BLaER1 treated with 17β-estradiol and CSF1 and Interleukin-3, amounts not matched to agents 10 nM and 100 nM (cell line): ENCODE results near the gene HLA-DQB1.
"Not testable (repeated sequence)": the region's sequence is repeated elsewhere in the genome, so short reads cannot be mapped to it uniquely, and the experiment has no call there.

ENCODE experiments used
- H3K27ac ChIP-seq, 11 experiments: shearing (Covaris generic); formaldehyde crosslinking; 2 replicates each; pipeline ENCODE4 v1.8.1; 2022
- H3K27me3 ChIP-seq, 11 experiments: shearing (Covaris generic); formaldehyde crosslinking; 2 replicates each; pipeline ENCODE4 v1.8.1; 2022
- H3K36me3 ChIP-seq, 11 experiments: shearing (Covaris generic); formaldehyde crosslinking; 2 replicates each; pipeline ENCODE4 v1.8.1; 2022
- H3K4me1 ChIP-seq, 10 experiments: shearing (Covaris generic); formaldehyde crosslinking; 2 replicates each; pipeline ENCODE4 v1.8.1; 2022
- H3K4me2 ChIP-seq, 11 experiments: shearing (Covaris generic); formaldehyde crosslinking; 2 replicates each; pipeline ENCODE4 v1.8.1; 2022
- H3K4me3 ChIP-seq, 10 experiments: shearing (Covaris generic); formaldehyde crosslinking; 2 replicates each; pipeline ENCODE4 v1.8.1; 2022
- H3K9ac ChIP-seq, 11 experiments: shearing (Covaris generic); formaldehyde crosslinking; 2 replicates each; pipeline ENCODE4 v1.8.1; 2022
- H3K9me3 ChIP-seq, 11 experiments: shearing (Covaris generic); formaldehyde crosslinking; replicated peaks in 1 of 11; 2 replicates each; pipeline ENCODE4 v1.8.1; 2022
- H4K20me1 ChIP-seq, 11 experiments: shearing (Covaris generic); formaldehyde crosslinking; 2 replicates each; pipeline ENCODE4 v1.8.1; 2022
- Cebpa-rat ChIP-seq, 11 experiments: shearing (Covaris generic); IDR thresholded peaks; 2 replicates each; pipeline ENCODE4 v1.8.1; 2022

Gene HLA-DQB1

DNA sequence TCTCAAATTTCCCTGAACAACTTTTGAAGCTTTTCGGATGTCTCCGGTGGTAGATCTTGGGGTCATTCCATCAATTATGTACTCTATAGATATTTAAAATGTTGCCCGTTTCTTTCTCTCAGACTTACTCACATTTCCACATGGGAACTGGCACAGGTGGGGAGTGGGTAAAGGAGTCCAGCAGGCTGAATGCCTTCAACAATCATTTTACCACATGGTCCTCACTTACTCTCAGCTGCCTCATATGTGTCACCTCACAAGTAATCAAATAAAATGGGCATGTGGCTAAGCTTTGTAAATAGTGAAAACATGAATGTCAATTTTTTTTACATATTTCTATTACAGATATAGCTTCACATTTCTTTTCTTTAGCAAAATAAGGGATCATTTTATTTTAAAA, 28.6 kb downstream of the HLA-DQB1 start:
- no peak for TF ChIP-seq Cebpa-rat (IDR thresholded peaks at IDR 0.05)
- no peaks in the 10 kb centered on the region for H4K20me1 ChIP-seq
- H3K4me2 ChIP-seq: peak overlapping the region in 9 of 11 experiments; percentile 38 to 57 (median 46); a peak in 11 of 22 replicates
- H3K4me3 ChIP-seq: peak overlapping the region in 6 of 10 experiments; percentile 34 to 58 (median 44); a peak in 7 of 20 replicates
- H3K27ac ChIP-seq: peak overlapping the region in 6 of 11 experiments; percentile 27 to 57 (median 48); a peak in 7 of 22 replicates
- H3K9me3 ChIP-seq: 0 out of 22 replicates have a peak, but pooled peaks cover 0 to 6% (median 0%) of the 10 kb centered on the region in 11 experiments
- H3K36me3 ChIP-seq: no peaks in the 10 kb centered on the region
- H3K4me1 ChIP-seq: peaks cover 0 to 9% (median 4%) of the 10 kb centered on the region in 10 experiments; a peak in 6 of 20 replicates
- H3K27me3 ChIP-seq: no peaks in the 10 kb centered on the region
- peak overlapping the region in 6 of 11 experiments; percentile 15 to 64 (median 56); a peak in 5 of 22 replicates for H3K9ac ChIP-seq

DNA sequence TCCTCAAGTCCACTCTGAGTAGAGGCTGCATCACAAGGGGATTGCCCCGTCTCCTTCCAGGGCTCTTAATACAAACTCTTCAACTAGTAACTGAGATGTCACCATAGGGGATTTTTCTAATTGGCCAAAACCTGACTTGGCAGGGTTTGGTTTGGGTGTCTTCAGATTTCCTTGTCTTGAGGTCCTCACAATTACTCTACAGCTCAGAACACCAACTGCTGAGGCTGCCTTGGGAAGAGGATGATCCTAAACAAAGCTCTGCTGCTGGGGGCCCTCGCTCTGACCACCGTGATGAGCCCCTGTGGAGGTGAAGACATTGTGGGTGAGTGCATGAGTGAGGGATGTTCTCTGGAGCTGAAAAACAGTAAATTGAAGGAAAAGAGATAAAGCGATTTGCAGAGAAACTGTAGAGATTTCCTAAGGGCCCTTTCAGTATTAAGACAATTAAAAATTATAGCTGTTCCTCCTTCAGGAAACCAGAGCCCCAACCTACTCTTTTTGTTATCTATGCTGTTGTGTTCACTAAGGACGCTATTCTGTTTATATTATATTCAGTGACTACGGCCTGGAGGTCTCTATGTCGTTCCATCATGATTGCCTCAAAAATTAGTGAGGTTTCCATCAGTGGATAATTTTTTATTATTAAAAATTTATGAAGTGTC, 29.1 kb downstream of the HLA-DQB1 start, which contains the start of gene HLA-DQA1:
Gene HLA-DQA1, plus strand, starts transcription at position 188 of the 662 bp plus-strand sequence. Its CDS starts 53 bp downstream, at position 241.
- TF ChIP-seq Cebpa-rat (IDR thresholded peaks at IDR 0.05): no peak
- Histone ChIP-seq H3K27ac (peak within 1 kb of the TSS in 7 of 11 experiments; percentile 27 to 57 (median 48); a peak in 7 of 22 replicates), H3K4me2 (peak within 1 kb of the TSS in 9 of 11 experiments; percentile 38 to 57 (median 46); a peak in 11 of 22 replicates)

GRCh38 chr6:32635526-32636123, 30.8 kb downstream of the HLA-DQB1 start:
- peaks cover 0 to 10% (median 0%) of the 10 kb centered on the region in 11 experiments; a peak in 2 of 22 replicates for H3K9me3 ChIP-seq
- H3K36me3 ChIP-seq: no peaks in the 10 kb centered on the region
- no peak overlapping the region for H3K9ac ChIP-seq
- H3K27me3 ChIP-seq: no peaks in the 10 kb centered on the region
- H3K4me2 ChIP-seq: no peak overlapping the region
- H3K4me1 ChIP-seq: peaks cover 0 to 9% (median 4%) of the 10 kb centered on the region in 10 experiments; a peak in 6 of 20 replicates
- no peak overlapping the region for H3K27ac ChIP-seq
- no peak overlapping the region for H3K4me3 ChIP-seq
- TF ChIP-seq Cebpa-rat (IDR thresholded peaks at IDR 0.05): no peak
- H4K20me1 ChIP-seq: no peaks in the 10 kb centered on the region

More for the DNA sequence above, 29.1 kb downstream of the HLA-DQB1 start, which contains the start of gene HLA-DQA1:
- Histone ChIP-seq H4K20me1 (no peaks in the 10 kb centered on the region), H3K9ac (peak within 1 kb of the TSS in 7 of 11 experiments; percentile 15 to 64 (median 54); a peak in 6 of 22 replicates), H3K27me3 (no peaks in the 10 kb centered on the region), H3K4me1 (peaks cover 0 to 9% (median 4%) of the 10 kb centered on the region in 10 experiments; a peak in 6 of 20 replicates), H3K4me3 (peak within 1 kb of the TSS in 6 of 10 experiments; percentile 34 to 58 (median 44); a peak in 7 of 20 replicates), H3K9me3 (0 out of 22 replicates have a peak, but pooled peaks cover 0 to 6% (median 0%) of the 10 kb centered on the region in 11 experiments), H3K36me3 (no peaks in the 10 kb centered on the region)

GRCh38 chr6:32629793-32630192, 36.7 kb downstream of the HLA-DQB1 start:
- H3K36me3 ChIP-seq, H3K9ac ChIP-seq, H3K4me3 ChIP-seq, H3K27ac ChIP-seq, H3K27me3 ChIP-seq, H4K20me1 ChIP-seq, H3K4me2 ChIP-seq: not testable (repeated sequence)
- Histone ChIP-seq H3K9me3 (peaks cover 0 to 21% (median 2%) of the 10 kb centered on the region in 11 experiments; a peak in 5 of 22 replicates), H3K4me1 (peaks cover 0 to 29% (median 17%) of the 10 kb centered on the region in 10 experiments; a peak in 18 of 20 replicates)

DNA sequence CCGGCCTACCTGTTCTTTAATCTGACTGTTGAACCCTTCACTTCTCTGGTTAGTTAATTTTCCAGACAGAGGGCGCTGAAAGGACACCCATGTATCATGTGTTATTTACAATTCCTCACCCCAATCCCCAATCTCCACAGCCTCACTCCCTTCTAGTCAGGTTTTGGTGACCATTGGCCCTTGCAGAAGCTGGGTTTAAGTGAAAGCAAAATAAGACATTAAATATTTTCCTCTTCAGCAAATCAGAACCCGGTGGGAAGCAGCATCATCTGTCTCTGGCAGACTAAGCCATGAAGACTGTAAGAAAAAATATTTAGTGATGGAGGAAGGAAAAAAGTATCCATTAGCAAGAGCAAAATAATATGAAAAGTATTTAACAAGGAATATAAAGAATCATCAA, 38.6 kb downstream of the HLA-DQB1 start:
- Histone ChIP-seq H3K4me3 (no peak overlapping the region), H3K9me3 (peaks cover 0 to 16% (median 0%) of the 10 kb centered on the region in 11 experiments; a peak in 5 of 22 replicates), H3K27ac (peak overlapping the region; percentile 18 to 78 (median 59); a peak in 17 of 22 replicates), H3K9ac (peak overlapping the region in 2 of 11 experiments; percentile 19 to 44; a peak in 3 of 22 replicates), H3K4me1 (peaks cover 9 to 35% (median 26%) of the 10 kb centered on the region in 10 experiments), H3K27me3 (no peaks in the 10 kb centered on the region), H3K4me2 (peak overlapping the region; percentile 10 to 52 (median 40); a peak in 11 of 22 replicates), H4K20me1 (no peaks in the 10 kb centered on the region), H3K36me3 (no peaks in the 10 kb centered on the region)
- no peak for TF ChIP-seq Cebpa-rat (IDR thresholded peaks at IDR 0.05)

- H3K4me1 ChIP-seq: peaks cover 13 to 37% (median 31%) of the 10 kb centered on the region in 10 experiments
- H3K9ac ChIP-seq: peak overlapping the region in 2 of 11 experiments; percentile 19 to 44; a peak in 2 of 22 replicates
- TF ChIP-seq Cebpa-rat (IDR thresholded peaks at IDR 0.05): no peak
- no peaks in the 10 kb centered on the region for H3K36me3 ChIP-seq
- H3K4me2 ChIP-seq: peak overlapping the region in 9 of 11 experiments; percentile 10 to 50 (median 26); a peak in 8 of 22 replicates
- peaks cover 0 to 16% (median 0%) of the 10 kb centered on the region in 11 experiments; a peak in 5 of 22 replicates for H3K9me3 ChIP-seq
- no peaks in the 10 kb centered on the region for H4K20me1 ChIP-seq
- H3K27ac ChIP-seq: peak overlapping the region in 10 of 11 experiments; percentile 20 to 78 (median 63); a peak in 15 of 22 replicates
- no peaks in the 10 kb centered on the region for H3K27me3 ChIP-seq
- H3K4me3 ChIP-seq: no peak overlapping the region
Observed at GRCh38 chr6:32627249-32627648, 39.2 kb downstream of the HLA-DQB1 start.

- no peak overlapping the region for H3K4me3 ChIP-seq
- peak overlapping the region; percentile 21 to 72 (median 66); a peak in 21 of 22 replicates for H3K4me2 ChIP-seq
- H3K27me3 ChIP-seq: no peaks in the 10 kb centered on the region
- H3K4me1 ChIP-seq: peaks cover 16 to 48% (median 40%) of the 10 kb centered on the region in 10 experiments
- no peaks in the 10 kb centered on the region for H3K36me3 ChIP-seq
- TF ChIP-seq Cebpa-rat (IDR thresholded peaks at IDR 0.05): no peak
- peak overlapping the region in 6 of 11 experiments; percentile 22 to 89 (median 53); a peak in 10 of 22 replicates for H3K27ac ChIP-seq
- H4K20me1 ChIP-seq: no peaks in the 10 kb centered on the region
- H3K9me3 ChIP-seq: peaks cover 0 to 7% (median 0%) of the 10 kb centered on the region in 11 experiments; a peak in 3 of 22 replicates
- H3K9ac ChIP-seq: peak overlapping the region in 1 of 11 experiments; percentile 50; a peak in 1 of 22 replicates
Observed at GRCh38 chr6:32625137-32625536, 41.3 kb downstream of the HLA-DQB1 start.

- no peaks in the 10 kb centered on the region for H4K20me1 ChIP-seq
- H3K27me3 ChIP-seq: no peaks in the 10 kb centered on the region
- no peak overlapping the region for H3K9ac ChIP-seq
- H3K27ac ChIP-seq: peak overlapping the region in 6 of 11 experiments; percentile 35 to 94 (median 72); a peak in 10 of 22 replicates
- H3K36me3 ChIP-seq: no peaks in the 10 kb centered on the region
- 0 out of 22 replicates have a peak, but pooled peaks cover 0 to 1% (median 0%) of the 10 kb centered on the region in 11 experiments for H3K9me3 ChIP-seq
- no peak for TF ChIP-seq Cebpa-rat (IDR thresholded peaks at IDR 0.05)
- peak overlapping the region in 6 of 11 experiments; percentile 36 to 71 (median 67); a peak in 9 of 22 replicates for H3K4me2 ChIP-seq
- peaks cover 16 to 48% (median 40%) of the 10 kb centered on the region in 10 experiments for H3K4me1 ChIP-seq
- H3K4me3 ChIP-seq: no peak overlapping the region
Observed at GRCh38 chr6:32624565-32624964, 41.9 kb downstream of the HLA-DQB1 start.
